ENCODE data around the gene FIGNL2.
"Not testable (repeated sequence)": the region's sequence is repeated elsewhere in the genome, so short reads cannot be mapped to it uniquely, and the experiment has no call there.

The FIGNL2 gene

DNA sequence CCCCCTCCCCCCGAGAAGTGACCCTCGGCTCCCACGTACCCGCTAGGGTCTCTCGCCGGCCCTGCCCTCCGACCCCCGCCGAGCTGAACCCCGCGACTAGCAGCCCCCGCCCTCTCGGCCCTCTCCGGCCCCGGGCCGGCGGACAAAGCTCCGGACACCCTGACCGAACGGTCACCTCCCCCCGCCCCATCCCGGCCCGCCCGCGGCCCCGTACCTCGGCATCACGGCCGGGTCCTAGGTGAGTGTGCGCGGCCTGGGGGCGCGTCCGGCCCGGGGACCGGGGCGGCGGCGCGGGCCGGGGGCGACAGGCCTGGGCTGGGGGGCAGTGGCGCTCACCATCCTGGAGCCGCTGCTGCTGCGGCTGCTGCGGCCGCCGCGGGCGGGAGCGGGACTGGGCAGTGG, at the start of gene FIGNL2:
Gene FIGNL2, minus strand, starts transcription at position 393 of the 402 bp plus-strand sequence. CDS start 26,305 bp downstream, outside the sequence.
- no peak for DNase-seq

GRCh38 chr12:51897181-51897580, 48.7 kb upstream of the FIGNL2 start:
- DNase-seq = no peak

GRCh38 chr12:51896236-51896635, 47.7 kb upstream of the FIGNL2 start:
- DNase-seq = no peak

GRCh38 chr12:51895378-51896135, 47.0 kb upstream of the FIGNL2 start:
- no peak for DNase-seq

GRCh38 chr12:51893786-51894185, 45.3 kb upstream of the FIGNL2 start:
- no peak for DNase-seq

GRCh38 chr12:51891843-51892242, 43.3 kb upstream of the FIGNL2 start:
- no peak for DNase-seq

GRCh38 chr12:51890511-51891171, 42.1 kb upstream of the FIGNL2 start:
- DNase-seq = no peak

DNA sequence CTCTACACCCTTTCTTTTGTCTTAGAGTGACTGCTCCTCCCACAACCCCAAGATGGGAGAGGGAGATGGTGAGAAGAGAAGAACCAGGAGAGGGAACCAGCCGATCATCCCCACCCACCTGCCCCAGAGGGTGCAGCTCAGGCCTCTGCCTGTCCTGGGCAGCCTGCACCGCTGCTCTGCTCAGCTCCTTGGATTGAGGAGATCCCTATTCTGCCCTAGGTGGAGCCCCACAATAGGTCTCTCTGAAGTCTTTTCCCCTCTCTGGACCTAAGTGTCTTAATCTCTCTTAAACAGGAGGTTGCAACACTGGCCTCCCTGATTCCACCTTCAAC, 41.6 kb upstream of the FIGNL2 start:
- DNase-seq = no peak

- no peak for DNase-seq
Measured at GRCh38 chr12:51889216-51890132, 41.0 kb upstream of the FIGNL2 start.

- no peak for DNase-seq
Measured at GRCh38 chr12:51888316-51889215, 40.0 kb upstream of the FIGNL2 start.

DNA sequence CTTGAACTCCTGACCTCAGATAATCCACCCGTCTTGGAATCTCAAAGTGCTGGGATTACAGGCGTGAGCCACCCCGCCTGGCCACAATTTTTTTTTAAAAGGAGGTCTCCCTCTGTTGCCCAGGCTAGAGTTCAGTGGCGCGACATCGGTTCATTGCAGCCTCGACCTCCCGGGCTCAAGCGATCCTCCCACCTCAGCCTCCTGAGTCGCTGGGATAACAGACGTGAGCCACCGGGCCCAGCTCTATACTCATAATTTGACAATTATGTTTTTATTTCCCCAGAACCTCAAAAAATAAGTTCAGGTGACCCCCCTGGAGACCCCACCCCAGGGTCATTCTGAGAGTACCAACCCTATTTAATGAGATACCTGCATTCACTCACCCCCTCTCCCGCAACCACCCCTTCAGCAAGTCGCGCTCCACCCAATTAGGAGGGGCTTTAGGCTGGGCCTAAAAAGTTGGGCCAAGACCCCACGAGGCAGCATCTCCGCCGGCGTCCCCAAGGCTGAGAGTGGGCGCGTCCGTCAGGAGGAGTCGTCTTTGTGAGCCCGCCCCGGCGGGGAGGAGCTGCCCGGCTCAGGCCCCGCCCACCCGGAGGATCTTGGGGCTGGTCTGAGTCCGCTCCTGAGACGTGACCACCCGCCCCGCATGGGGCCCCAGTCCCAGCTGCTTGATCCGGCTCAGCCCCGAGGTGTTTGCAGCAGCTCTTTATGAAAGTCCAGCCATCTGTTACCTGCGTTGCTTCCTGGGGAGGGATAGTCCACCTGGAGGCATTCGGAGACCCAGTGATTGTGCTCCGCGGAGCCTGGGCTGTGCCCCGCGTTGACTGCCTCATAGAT, 39.2 kb upstream of the FIGNL2 start, which contains the start of gene ANKRD33:
Gene ANKRD33, plus strand, starts transcription at position 628 of the 840 bp plus-strand sequence. Its CDS starts 84 bp downstream, at position 712.
- no peak for DNase-seq

- no peak for DNase-seq
Measured at GRCh38 chr12:51886021-51886710, 37.6 kb upstream of the FIGNL2 start.

- DNase-seq = not testable (repeated sequence)
Measured at GRCh38 chr12:51885294-51886020, 36.9 kb upstream of the FIGNL2 start.

- no peak for DNase-seq
Measured at GRCh38 chr12:51884676-51885229, 36.2 kb upstream of the FIGNL2 start.

DNA sequence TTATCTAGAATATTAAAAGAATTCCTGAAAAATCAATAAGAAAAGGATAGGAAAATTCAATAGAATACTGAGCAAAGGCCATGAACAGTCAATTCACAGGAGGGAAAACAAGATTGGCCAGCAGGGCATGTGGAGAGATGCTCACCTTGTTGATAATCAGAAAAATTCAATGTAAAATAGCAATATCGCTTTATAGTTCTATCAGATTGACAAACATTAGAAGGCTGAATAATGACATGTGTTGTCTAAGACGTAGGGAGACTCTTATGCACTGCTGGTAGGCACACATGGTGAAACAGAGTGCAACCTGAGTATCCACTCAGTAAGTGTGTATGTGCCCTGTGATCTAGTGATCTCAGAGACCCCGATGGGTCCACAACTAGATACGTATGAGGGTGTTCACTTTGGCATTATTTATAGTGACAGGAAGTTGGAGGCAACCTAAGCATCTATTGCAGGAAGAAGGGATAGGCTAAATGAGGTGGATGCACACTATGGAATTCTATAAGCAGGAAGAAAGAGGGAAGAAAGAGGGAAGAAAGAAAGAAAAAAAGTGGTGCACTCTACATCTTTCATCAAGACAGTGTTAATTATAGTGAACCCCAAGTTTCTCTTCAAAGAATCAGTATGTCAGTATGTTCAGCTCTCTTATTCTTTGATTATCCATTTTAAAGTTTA, 35.6 kb upstream of the FIGNL2 start:
- no peak for DNase-seq

GRCh38 chr12:51883295-51883694, 34.8 kb upstream of the FIGNL2 start:
- no peak for DNase-seq

DNA sequence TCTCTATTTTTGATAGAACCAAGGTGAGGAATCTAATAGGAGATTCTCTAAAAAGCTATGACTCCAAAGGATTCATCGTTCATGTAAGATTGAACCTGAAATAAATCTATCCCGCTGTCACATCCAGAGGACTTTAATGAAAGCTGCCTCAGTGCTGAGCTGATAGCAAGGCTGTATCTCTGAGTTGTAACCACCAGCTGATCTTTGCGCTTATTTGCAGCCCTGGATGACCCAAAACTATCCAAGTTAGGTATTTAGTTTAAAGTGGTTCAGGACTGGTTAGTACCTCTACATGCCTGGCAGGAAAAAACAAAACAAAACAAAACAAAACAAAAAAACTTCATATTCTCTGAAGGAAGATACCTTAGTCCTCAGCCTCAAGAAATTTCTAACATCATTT, 30.6 kb upstream of the FIGNL2 start:
- no peak for DNase-seq

DNA sequence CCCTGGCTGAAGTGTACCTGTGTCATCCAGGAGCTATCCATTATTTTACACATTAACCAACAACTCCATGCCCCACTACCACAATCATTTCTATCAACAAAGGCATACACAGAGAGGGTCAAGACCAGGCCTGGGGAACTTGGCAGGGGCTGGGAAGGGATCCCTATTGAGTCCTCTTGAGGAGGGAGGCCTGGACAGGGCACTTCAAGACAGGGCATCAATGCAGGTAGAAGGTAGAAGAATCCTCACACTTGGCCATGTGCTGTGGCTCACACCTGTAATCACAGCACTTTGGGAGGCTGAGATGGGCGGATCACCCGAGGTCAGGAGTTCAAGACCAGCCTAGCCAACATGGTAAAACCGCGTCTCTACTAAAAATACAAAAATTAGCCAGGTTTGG, 26.0 kb upstream of the FIGNL2 start:
- no peak for DNase-seq

GRCh38 chr12:51874000-51874399, 25.5 kb upstream of the FIGNL2 start:
- DNase-seq = no peak

Measured in NCI-H1105 treated with DMSO at 0.1 percent for 48 hours (cell line).